Neural crest cell (in vitro differentiated cells): ENCODE results near the gene SLC6A11. TPM values are rescaled to one million over a fixed set of nuclear protein-coding genes. Genes with fewer than 3 reads are reported as not detected.

Experiments used
- DNase-seq: peaks from one replicate; pipeline ENCODE4 v3.0.0; 2021; ENCODE audit warnings: low read depth, mixed read lengths, low spot score
- H3K27ac Mint-ChIP-seq: one replicate; pipeline ENCODE4 v1.8.0; 2021; ENCODE audit warnings: mild to moderate bottlenecking, mixed read lengths; ENCODE audit not compliant: unreplicated experiment
- H3K27me3 Mint-ChIP-seq: 2 replicates; pipeline ENCODE4 v1.8.0; 2021; ENCODE audit warnings: low read depth, mild to moderate bottlenecking, mixed read lengths
- H3K36me3 Mint-ChIP-seq: 2 replicates; pipeline ENCODE4 v1.8.0; 2021; ENCODE audit warnings: low read depth, mild to moderate bottlenecking, mixed read lengths
- H3K4me1 Mint-ChIP-seq: 2 replicates; pipeline ENCODE4 v1.8.0; 2021; ENCODE audit warnings: mixed read lengths
- H3K4me3 Mint-ChIP-seq: one replicate; pipeline ENCODE4 v1.8.0; 2021; ENCODE audit warnings: mild to moderate bottlenecking, mixed read lengths
- H3K9me3 Mint-ChIP-seq: 2 replicates; pipeline ENCODE4 v1.8.0; 2021; ENCODE audit warnings: mixed read lengths
- total RNA-seq: library from RNA; stranded (reverse); gene quantifications from 2 replicates; pipeline ENCODE4 v1.2.1, GENCODE V29; 2021
- TF ChIP-seq, protein P1 (sequence below): fragments of 200-600 bp; sonication (generic); conservative IDR thresholded peaks from 2 replicates; pipeline ENCODE4 v1.5.0; 2021; ENCODE audit warnings: antibody characterized with exemption, mild to moderate bottlenecking

SLC6A11 gene
- total RNA-seq, 1 donor from 2014 or later, result 2.1 TPM

DNA sequence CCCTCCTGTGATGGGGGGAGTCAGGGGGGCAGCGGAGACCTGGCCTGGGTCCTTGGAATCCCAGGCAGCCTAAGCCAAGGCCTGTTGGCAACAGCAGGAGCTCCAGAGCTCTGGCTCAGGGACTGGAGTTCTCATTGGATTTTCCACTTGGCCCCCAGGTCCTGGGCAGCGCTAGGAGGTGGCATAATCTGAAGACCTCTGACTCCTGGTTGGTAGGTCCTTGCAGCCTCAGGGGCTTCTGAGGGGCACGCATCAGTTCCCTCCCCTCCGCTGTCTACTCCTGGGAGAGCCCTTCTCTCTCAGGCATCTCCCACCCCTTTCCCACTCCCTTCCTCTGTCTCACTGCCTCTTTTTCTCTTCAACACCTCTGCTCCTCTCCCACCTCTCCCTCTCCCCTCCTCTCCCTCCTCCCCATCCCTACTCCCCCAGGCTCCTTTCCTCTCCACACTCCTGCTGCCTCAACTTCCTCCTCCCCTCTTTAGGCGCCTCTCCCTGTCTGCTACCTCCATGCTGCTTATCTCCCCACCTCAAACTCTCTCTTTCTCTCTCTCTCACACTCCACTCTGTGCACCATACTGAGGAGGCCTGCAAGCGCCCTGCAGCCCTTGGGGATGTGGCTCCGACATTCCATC, 135.4 kb downstream of the SLC6A11 start:
- no peak for DNase-seq
- H3K9me3 Mint-ChIP-seq, result no peaks in the 10 kb centered on the region
- no peaks in the 10 kb centered on the region for H3K36me3 Mint-ChIP-seq
- peaks cover 6% of the 10 kb centered on the region for H3K27me3 Mint-ChIP-seq
- H3K27ac Mint-ChIP-seq, result no peak overlapping the region
- TF ChIP-seq, protein P1, sequence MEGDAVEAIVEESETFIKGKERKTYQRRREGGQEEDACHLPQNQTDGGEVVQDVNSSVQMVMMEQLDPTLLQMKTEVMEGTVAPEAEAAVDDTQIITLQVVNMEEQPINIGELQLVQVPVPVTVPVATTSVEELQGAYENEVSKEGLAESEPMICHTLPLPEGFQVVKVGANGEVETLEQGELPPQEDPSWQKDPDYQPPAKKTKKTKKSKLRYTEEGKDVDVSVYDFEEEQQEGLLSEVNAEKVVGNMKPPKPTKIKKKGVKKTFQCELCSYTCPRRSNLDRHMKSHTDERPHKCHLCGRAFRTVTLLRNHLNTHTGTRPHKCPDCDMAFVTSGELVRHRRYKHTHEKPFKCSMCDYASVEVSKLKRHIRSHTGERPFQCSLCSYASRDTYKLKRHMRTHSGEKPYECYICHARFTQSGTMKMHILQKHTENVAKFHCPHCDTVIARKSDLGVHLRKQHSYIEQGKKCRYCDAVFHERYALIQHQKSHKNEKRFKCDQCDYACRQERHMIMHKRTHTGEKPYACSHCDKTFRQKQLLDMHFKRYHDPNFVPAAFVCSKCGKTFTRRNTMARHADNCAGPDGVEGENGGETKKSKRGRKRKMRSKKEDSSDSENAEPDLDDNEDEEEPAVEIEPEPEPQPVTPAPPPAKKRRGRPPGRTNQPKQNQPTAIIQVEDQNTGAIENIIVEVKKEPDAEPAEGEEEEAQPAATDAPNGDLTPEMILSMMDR, result no peak
- H3K4me3 Mint-ChIP-seq, result no peak overlapping the region
- peaks cover 26% of the 10 kb centered on the region for H3K4me1 Mint-ChIP-seq

DNA sequence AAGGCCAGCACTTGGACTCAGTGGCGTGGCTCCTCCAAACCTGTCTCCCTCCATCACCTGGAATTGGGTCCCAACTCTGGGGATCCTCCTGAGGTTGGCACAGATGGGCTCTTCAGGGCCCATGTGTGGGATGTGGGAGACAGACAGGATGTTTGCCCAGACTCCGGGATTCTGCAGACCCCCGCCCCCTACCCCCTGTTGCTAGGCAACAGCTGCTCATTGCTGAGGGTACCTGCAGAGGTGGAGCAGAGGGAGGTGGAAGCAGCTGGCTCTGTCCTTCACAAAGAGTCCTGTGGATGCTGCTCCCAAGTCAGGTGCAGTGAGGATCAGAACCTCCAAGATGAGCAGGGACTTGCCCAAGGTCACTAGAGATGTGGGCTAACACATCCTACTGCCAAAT, 136.5 kb downstream of the SLC6A11 start:
- peaks cover 7% of the 10 kb centered on the region for H3K27me3 Mint-ChIP-seq
- H3K9me3 Mint-ChIP-seq, result no peaks in the 10 kb centered on the region

GRCh38 chr3:10954740-10955139, 138.7 kb downstream of the SLC6A11 start:
- TF ChIP-seq, protein P1, result no peak
- Mint-ChIP-seq H3K9me3 (no peaks in the 10 kb centered on the region), H3K36me3 (no peaks in the 10 kb centered on the region), H3K4me1 (peaks cover 4% of the 10 kb centered on the region), H3K27me3 (peaks cover 10% of the 10 kb centered on the region), H3K4me3 (no peak overlapping the region), H3K27ac (no peak overlapping the region)
- DNase-seq, result no peak

More for the DNA sequence above, 136.5 kb downstream of the SLC6A11 start:
- DNase-seq, result no peak
- Mint-ChIP-seq H3K4me1 (peaks cover 17% of the 10 kb centered on the region), H3K36me3 (no peaks in the 10 kb centered on the region), H3K4me3 (no peak overlapping the region), H3K27ac (no peak overlapping the region)
- TF ChIP-seq, protein P1, result no peak

GRCh38 chr3:10955711-10956453, 139.9 kb downstream of the SLC6A11 start:
- Mint-ChIP-seq H3K36me3 (no peaks in the 10 kb centered on the region), H3K27me3 (peaks cover 15% of the 10 kb centered on the region), H3K4me1 (peaks cover 2% of the 10 kb centered on the region), H3K27ac (peak overlapping the region; percentile 82), H3K4me3 (no peak overlapping the region), H3K9me3 (no peaks in the 10 kb centered on the region)
- TF ChIP-seq, protein P1, result no peak
- no peak for DNase-seq

- H3K36me3 Mint-ChIP-seq, result no peaks in the 10 kb centered on the region
- no peak overlapping the region for H3K27ac Mint-ChIP-seq
- no peaks in the 10 kb centered on the region for H3K9me3 Mint-ChIP-seq
- H3K27me3 Mint-ChIP-seq, result peaks cover 15% of the 10 kb centered on the region
- DNase-seq, result no peak
- no peaks in the 10 kb centered on the region for H3K4me1 Mint-ChIP-seq
- H3K4me3 Mint-ChIP-seq, result no peak overlapping the region
- TF ChIP-seq, protein P1, result no peak
Measured at GRCh38 chr3:10956531-10956930, 140.5 kb downstream of the SLC6A11 start.
